Caco-2 (cell line): ENCODE data around the gene C20orf173. TPM values are rescaled to one million over a fixed set of nuclear protein-coding genes. Genes with fewer than 3 reads are reported as not detected.

Source experiments
- BruUV-seq: library from RNA; stranded (reverse); fragments of 400-500 nt; replicated peaks from 2 replicates; lab custom pipeline; 2021; lab: Mats Ljungman, UMichigan
- CTCF ChIA-PET: fragments of 300-600 bp; sonication (Branson Sonifier 250); formaldehyde crosslinking; loops from one replicate; lab custom pipeline; 2022; ENCODE audit warnings: antibody characterized with exemption; lab: Charles Lee
- POLR2A ChIA-PET: fragments of 300-600 bp; sonication (Branson Sonifier 250); formaldehyde crosslinking; loops from one replicate; lab custom pipeline; 2022; ENCODE audit warnings: antibody characterized with exemption; lab: Charles Lee
- DNase-seq, 2 experiments: peaks; one replicate each; pipeline versions ENCODE4 v3.0.0 to v3.0.0-alpha.2; 2020 to 2022
- H3K27me3 ChIP-seq: replicated peaks from 2 replicates; pipeline ENCODE4 v1.6.0; 2011; ENCODE audit warnings: low read length; ENCODE audit not compliant: control insufficient read depth, insufficient read depth
- H3K36me3 ChIP-seq: 2 replicates; pipeline ENCODE4 v1.5.1; 2011; ENCODE audit warnings: low read length; ENCODE audit not compliant: control insufficient read depth, insufficient read depth
- H3K4me1 ChIP-seq: fragments of 250-450 bp; sonication (Bioruptor Pico); 2 replicates; pipeline ENCODE4 v1.5.1; 2020; ENCODE audit warnings: mild to moderate bottlenecking
- H3K4me3 ChIP-seq: 2 replicates; pipeline ENCODE4 v1.5.1; 2011; ENCODE audit warnings: low read depth, mild to moderate bottlenecking, control low read depth, low read length
- H3K9me3 ChIP-seq: fragments of 250-450 bp; sonication (Bioruptor Pico); 2 replicates; pipeline ENCODE4 v1.5.1; 2020; ENCODE audit warnings: mild to moderate bottlenecking, moderate library complexity
- H3K27ac Mint-ChIP-seq: one replicate; pipeline ENCODE4 v1.8.0; 2022; ENCODE audit warnings: mixed read lengths; ENCODE audit not compliant: unreplicated experiment
- H3K27me3 Mint-ChIP-seq: one replicate; pipeline ENCODE4 v1.8.0; 2022; ENCODE audit warnings: mixed read lengths; ENCODE audit not compliant: insufficient read depth, unreplicated experiment
- H3K36me3 Mint-ChIP-seq: one replicate; pipeline ENCODE4 v1.8.0; 2022; ENCODE audit warnings: mild to moderate bottlenecking, mixed read lengths; ENCODE audit not compliant: insufficient read depth, unreplicated experiment
- H3K4me1 Mint-ChIP-seq: one replicate; pipeline ENCODE4 v1.8.0; 2022; ENCODE audit warnings: low read depth, mixed read lengths; ENCODE audit not compliant: unreplicated experiment
- H3K4me3 Mint-ChIP-seq: one replicate; pipeline ENCODE4 v1.8.0; 2022; ENCODE audit warnings: mild to moderate bottlenecking, moderate library complexity, mixed read lengths; ENCODE audit not compliant: unreplicated experiment
- H3K9me3 Mint-ChIP-seq: one replicate; pipeline ENCODE4 v1.8.0; 2022; ENCODE audit warnings: mixed read lengths; ENCODE audit not compliant: unreplicated experiment
- intact Hi-C: fragments of 100-400 bp; cut with micrococcal nuclease; formaldehyde crosslinking; loops from one replicate; pipeline ENCODE4 v1.10.0; 2022; ENCODE audit not compliant: unreplicated experiment
- total RNA-seq: library from RNA; stranded (reverse); gene quantifications from 2 replicates; pipeline ENCODE4 v1.2.3, GENCODE V29; 2022
- TF ChIP-seq, protein P1 (sequence below), 2 experiments: fragments of 200-600 bp in 1 of 2; IDR thresholded peaks; 1 replicate in 1 of 2; 2 replicates in 1 of 2; pipeline versions ENCODE4 v1.5.1 to v1.8.0; 2011 to 2022; ENCODE audit warnings: antibody characterized with exemption in 1 of 2, control low read depth in 1 of 2, inconsistent platforms in 1 of 2, low read depth in 1 of 2, low read length in 1 of 2, mild to moderate bottlenecking in 1 of 2, moderate library complexity in 1 of 2; ENCODE audit not compliant: insufficient read depth in 1 of 2, severe bottlenecking in 1 of 2, unreplicated experiment in 1 of 2

C20orf173 gene
- total RNA-seq, 1 experiment from 2014 or later = not detected

DNA sequence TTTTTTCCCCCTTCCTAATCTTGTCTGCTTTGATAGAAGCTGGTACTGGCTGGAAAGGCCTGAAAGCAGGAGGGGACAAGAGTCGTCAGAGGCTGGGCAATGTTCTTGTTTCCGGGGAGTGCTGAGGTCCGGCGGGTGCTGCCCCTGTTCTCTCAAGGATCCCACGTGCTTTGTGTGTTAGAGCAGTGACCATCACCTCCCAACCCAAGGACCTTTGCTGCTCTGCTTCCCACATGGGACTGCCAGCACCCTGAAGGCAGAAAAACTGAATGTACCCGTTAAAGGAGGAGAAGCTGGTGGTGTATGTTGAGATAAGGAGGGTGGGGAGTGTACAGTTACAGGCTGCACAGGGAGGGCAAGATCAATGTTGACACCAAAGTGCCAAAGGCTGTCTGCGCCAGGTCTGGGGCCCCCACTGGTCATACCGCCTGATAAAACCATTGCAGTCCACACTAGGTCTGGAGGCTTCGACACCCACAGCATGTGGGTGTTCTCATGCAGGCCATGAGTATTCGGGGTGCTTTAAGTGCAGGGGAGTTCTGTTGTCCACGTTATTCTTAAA lies 15.0 kb downstream of the C20orf173 start:
- no peak overlapping the region for H3K27ac Mint-ChIP-seq

DNA sequence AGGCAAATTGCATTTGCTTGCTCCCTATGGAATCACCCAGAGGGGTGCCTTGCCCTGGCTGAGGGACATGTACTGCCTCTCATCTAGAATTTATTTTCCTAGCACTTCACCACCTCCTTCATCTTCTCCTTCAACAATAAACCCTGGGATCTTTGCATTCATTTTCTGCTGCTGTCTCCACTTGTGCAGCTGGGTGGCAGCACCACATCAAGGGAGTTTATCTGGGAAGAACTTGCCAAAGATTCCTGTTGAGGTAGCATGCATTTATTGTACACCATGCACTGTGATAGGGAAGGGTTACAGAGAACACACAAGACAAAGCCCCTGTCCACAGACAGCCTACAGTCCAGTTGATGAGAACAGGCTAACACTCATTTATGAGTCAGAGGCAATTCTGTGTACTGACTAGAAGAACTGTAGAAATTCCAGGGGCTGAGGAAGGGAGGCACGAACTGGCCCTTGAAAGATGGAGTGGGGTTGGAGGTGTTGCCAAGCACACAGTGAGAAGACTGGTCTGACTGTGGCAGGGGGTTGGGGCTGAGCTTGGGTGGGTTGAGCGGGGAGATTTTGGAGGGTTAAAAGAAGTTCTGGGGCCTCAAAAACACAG lies 17.5 kb downstream of the C20orf173 start:
- H3K27me3 ChIP-seq = no peaks in the 10 kb centered on the region
- intact Hi-C loops = loop anchor here (1.0 to 5.0 kb wide), 3 partner anchors 107 to 370 kb away; no protein-coding TSS in a partner anchor
- POLR2A ChIA-PET = interaction anchor here (0.5 kb wide), 1 partner anchor 122 kb away, joined by 11 read pairs; no protein-coding TSS in a partner anchor
- BruUV-seq = no TSS peak
- no peak overlapping the region for H3K27ac Mint-ChIP-seq
- DNase-seq = peak in 1 of 2 experiments; percentile 68
- peaks cover 20% of the 10 kb centered on the region for H3K36me3 Mint-ChIP-seq
- no peaks in the 10 kb centered on the region for H3K4me1 ChIP-seq
- H3K36me3 ChIP-seq = peaks cover 17% of the 10 kb centered on the region
- no peak overlapping the region for H3K4me3 ChIP-seq
- TF ChIP-seq, protein P1, sequence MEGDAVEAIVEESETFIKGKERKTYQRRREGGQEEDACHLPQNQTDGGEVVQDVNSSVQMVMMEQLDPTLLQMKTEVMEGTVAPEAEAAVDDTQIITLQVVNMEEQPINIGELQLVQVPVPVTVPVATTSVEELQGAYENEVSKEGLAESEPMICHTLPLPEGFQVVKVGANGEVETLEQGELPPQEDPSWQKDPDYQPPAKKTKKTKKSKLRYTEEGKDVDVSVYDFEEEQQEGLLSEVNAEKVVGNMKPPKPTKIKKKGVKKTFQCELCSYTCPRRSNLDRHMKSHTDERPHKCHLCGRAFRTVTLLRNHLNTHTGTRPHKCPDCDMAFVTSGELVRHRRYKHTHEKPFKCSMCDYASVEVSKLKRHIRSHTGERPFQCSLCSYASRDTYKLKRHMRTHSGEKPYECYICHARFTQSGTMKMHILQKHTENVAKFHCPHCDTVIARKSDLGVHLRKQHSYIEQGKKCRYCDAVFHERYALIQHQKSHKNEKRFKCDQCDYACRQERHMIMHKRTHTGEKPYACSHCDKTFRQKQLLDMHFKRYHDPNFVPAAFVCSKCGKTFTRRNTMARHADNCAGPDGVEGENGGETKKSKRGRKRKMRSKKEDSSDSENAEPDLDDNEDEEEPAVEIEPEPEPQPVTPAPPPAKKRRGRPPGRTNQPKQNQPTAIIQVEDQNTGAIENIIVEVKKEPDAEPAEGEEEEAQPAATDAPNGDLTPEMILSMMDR (IDR thresholded peaks at IDR 0.05; ENCODE audit: insufficient read depth in 1 of 2, low read depth in 1 of 2, low read length in 1 of 2, severe bottlenecking in 1 of 2, unreplicated experiment in 1 of 2) = peak; percentile 88 to 92
- no peaks in the 10 kb centered on the region for H3K27me3 Mint-ChIP-seq
- no peaks in the 10 kb centered on the region for H3K9me3 Mint-ChIP-seq
- H3K4me1 Mint-ChIP-seq = no peaks in the 10 kb centered on the region
- CTCF ChIA-PET = interaction anchor here (0.5 to 1.5 kb wide), 12 partner anchors 30 to 442 kb away, joined by 3 to 5 read pairs (median 4); partner anchors contain the start of genes ERGIC3, NFS1, ROMO1 and SCAND1
- no peak overlapping the region for H3K4me3 Mint-ChIP-seq
- no peaks in the 10 kb centered on the region for H3K9me3 ChIP-seq

More for the DNA sequence above, 15.0 kb downstream of the C20orf173 start:
- BruUV-seq = no TSS peak
- H3K4me3 Mint-ChIP-seq = no peak overlapping the region
- H3K4me1 Mint-ChIP-seq = no peaks in the 10 kb centered on the region
- H3K4me1 ChIP-seq = no peaks in the 10 kb centered on the region
- H3K4me3 ChIP-seq = no peak overlapping the region
- TF ChIP-seq, protein P1 (IDR thresholded peaks at IDR 0.05; ENCODE audit: insufficient read depth in 1 of 2, low read depth in 1 of 2, low read length in 1 of 2, severe bottlenecking in 1 of 2, unreplicated experiment in 1 of 2) = no peak
- POLR2A ChIA-PET = no interaction called here
- intact Hi-C loops = loop anchor here (5.0 kb wide), 1 partner anchor 368 kb away; no protein-coding TSS in a partner anchor
- DNase-seq = no peak
- H3K36me3 Mint-ChIP-seq = peaks cover 14% of the 10 kb centered on the region
- no peaks in the 10 kb centered on the region for H3K27me3 ChIP-seq
- CTCF ChIA-PET = no interaction called here
- H3K27me3 Mint-ChIP-seq = no peaks in the 10 kb centered on the region
- no peaks in the 10 kb centered on the region for H3K9me3 ChIP-seq
- no peaks in the 10 kb centered on the region for H3K9me3 Mint-ChIP-seq
- peaks cover 4% of the 10 kb centered on the region for H3K36me3 ChIP-seq

DNA sequence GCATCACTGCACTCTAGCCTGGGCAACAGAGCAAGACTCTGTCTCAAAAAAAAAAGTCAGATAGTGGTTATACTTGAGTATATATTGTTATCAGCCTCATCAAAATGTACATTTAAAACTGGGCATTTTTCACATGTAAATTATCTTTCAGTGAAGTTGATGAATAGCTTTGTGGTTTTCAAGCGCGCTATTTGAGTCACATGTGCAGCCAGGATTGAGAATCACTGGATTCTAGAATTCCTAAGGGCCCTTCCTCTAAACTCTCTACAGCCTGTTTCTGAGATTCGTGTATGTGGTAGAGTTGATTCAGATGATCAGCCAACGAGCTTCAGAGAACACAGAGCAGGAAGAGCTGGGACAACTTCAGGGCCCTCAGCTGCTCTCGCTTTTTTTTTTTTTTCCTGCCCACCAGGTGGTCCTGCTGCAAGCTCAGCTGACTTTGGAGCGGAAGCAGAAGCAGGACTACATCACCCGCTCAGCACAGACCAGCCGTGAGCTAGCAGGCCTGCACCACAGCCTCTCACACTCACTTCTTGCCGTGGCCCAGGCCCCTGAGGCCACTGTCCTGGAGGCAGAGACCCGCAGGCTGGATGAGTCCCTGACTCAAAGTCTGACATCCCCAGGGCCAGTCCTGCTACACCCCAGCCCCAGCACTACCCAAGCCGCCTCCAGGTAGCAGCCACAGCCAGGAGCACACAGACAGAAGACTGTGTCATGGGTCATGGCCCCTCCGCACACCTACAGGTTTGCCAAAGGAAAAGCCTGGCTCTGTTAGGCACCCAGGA lies 18.3 kb downstream of the C20orf173 start:
- Mint-ChIP-seq H3K27ac (no peak overlapping the region), H3K4me1 (no peaks in the 10 kb centered on the region), H3K4me3 (no peak overlapping the region), H3K27me3 (no peaks in the 10 kb centered on the region), H3K9me3 (no peaks in the 10 kb centered on the region), H3K36me3 (peaks cover 21% of the 10 kb centered on the region)
- H3K9me3 ChIP-seq = no peaks in the 10 kb centered on the region
- no peaks in the 10 kb centered on the region for H3K27me3 ChIP-seq
- intact Hi-C loops = loop anchor here (1.0 to 5.0 kb wide), 2 partner anchors 186 to 371 kb away; no protein-coding TSS in a partner anchor
- BruUV-seq = TSS peak; percentile 42
- no peak overlapping the region for H3K4me3 ChIP-seq
- no peaks in the 10 kb centered on the region for H3K4me1 ChIP-seq
- TF ChIP-seq, protein P1 (IDR thresholded peaks at IDR 0.05; ENCODE audit: insufficient read depth in 1 of 2, low read depth in 1 of 2, low read length in 1 of 2, severe bottlenecking in 1 of 2, unreplicated experiment in 1 of 2) = no peak
- ChIA-PET CTCF (interaction anchor here (0.5 to 1.4 kb wide), 12 partner anchors 29 to 443 kb away, joined by 3 to 5 read pairs (median 3); partner anchors contain the start of genes ERGIC3, SCAND1 and SPAG4), POLR2A (interaction anchor here (0.6 kb wide), 1 partner anchor 22 kb away, joined by 3 read pairs; no protein-coding TSS in a partner anchor)
- peaks cover 17% of the 10 kb centered on the region for H3K36me3 ChIP-seq
- DNase-seq = no peak
